GM18951 (cell line): Measurements from ENCODE around the gene KRTAP4-8.
"Not testable (repeated sequence)": the region's sequence is repeated elsewhere in the genome, so short reads cannot be mapped to it uniquely, and the experiment has no call there.

Source experiments
- POLR2A ChIP-seq: IDR thresholded peaks from 4 replicates; pipeline ENCODE4 v1.6.1; 2011; ENCODE audit warnings: mild to moderate bottlenecking; ENCODE audit not compliant: insufficient read length, insufficient read depth; ENCODE audit errors: extremely low read depth
- in situ Hi-C: fragments of 300-500 bp; cut with MboI; formaldehyde crosslinking; loops from one replicate; pipeline ENCODE4 v1.12.0; 2022; ENCODE audit warnings: low sequenced_read_pairs, mixed read lengths, inconsistent platforms; ENCODE audit not compliant: unreplicated experiment

Gene KRTAP4-8

GRCh38 chr17:41098481-41098880, 539 bp upstream of the KRTAP4-8 start:
- in situ Hi-C loops: no loop called here
- no peak for TF ChIP-seq POLR2A

GRCh38 chr17:41096055-41096454, 1.9 kb downstream of the KRTAP4-8 start:
- in situ Hi-C loops: no loop called here
- TF ChIP-seq POLR2A: no peak

GRCh38 chr17:41088760-41089352, 9.1 kb downstream of the KRTAP4-8 start:
- in situ Hi-C loops: not testable (repeated sequence)

GRCh38 chr17:41084100-41084856, 13.7 kb downstream of the KRTAP4-8 start, which contains the start of gene KRTAP4-7:
KRTAP4-7 (plus strand) TSS chr17:41084150; CDS start chr17:41084207, 57 bp downstream.
- in situ Hi-C loops: not testable (repeated sequence)

- in situ Hi-C loops: not testable (repeated sequence)
Measured at GRCh38 chr17:41083427-41083826, 14.5 kb downstream of the KRTAP4-8 start.

- in situ Hi-C loops: no loop called here
- no peak for TF ChIP-seq POLR2A
Measured at GRCh38 chr17:41082626-41083025, 15.3 kb downstream of the KRTAP4-8 start.

GRCh38 chr17:41076788-41077187, 21.2 kb downstream of the KRTAP4-8 start:
- in situ Hi-C loops: no loop called here
- TF ChIP-seq POLR2A: no peak

- no peak for TF ChIP-seq POLR2A
- in situ Hi-C loops: no loop called here
Measured at GRCh38 chr17:41073676-41074075, 24.3 kb downstream of the KRTAP4-8 start.

GRCh38 chr17:41071606-41072360, 26.2 kb downstream of the KRTAP4-8 start:
- no peak for TF ChIP-seq POLR2A
- in situ Hi-C loops: no loop called here

- TF ChIP-seq POLR2A: no peak
Measured at GRCh38 chr17:41069031-41069430, 28.9 kb downstream of the KRTAP4-8 start.

GRCh38 chr17:41067281-41067680, 30.7 kb downstream of the KRTAP4-8 start:
- in situ Hi-C loops: no loop called here
- no peak for TF ChIP-seq POLR2A

More at GRCh38 chr17:41069031-41069430, 28.9 kb downstream of the KRTAP4-8 start:
- in situ Hi-C loops: no loop called here

- TF ChIP-seq POLR2A: no peak
- in situ Hi-C loops: no loop called here
Measured at GRCh38 chr17:41065829-41066624, 31.9 kb downstream of the KRTAP4-8 start, which contains the start of gene KRTAP2-4. KRTAP2-4 (minus strand) TSS chr17:41065879; CDS start chr17:41065845, 34 bp downstream.

- in situ Hi-C loops: not testable (repeated sequence)
Measured at GRCh38 chr17:41065016-41065689, 32.8 kb downstream of the KRTAP4-8 start.
